Measurements from ENCODE around the gene STOX2. TPM values are rescaled to one million over a fixed set of nuclear protein-coding genes. Genes with fewer than 3 reads are reported as not detected.

STOX2 gene
- polyA plus RNA-seq, 1 donor from 2014 or later: 26.1 TPM

DNA sequence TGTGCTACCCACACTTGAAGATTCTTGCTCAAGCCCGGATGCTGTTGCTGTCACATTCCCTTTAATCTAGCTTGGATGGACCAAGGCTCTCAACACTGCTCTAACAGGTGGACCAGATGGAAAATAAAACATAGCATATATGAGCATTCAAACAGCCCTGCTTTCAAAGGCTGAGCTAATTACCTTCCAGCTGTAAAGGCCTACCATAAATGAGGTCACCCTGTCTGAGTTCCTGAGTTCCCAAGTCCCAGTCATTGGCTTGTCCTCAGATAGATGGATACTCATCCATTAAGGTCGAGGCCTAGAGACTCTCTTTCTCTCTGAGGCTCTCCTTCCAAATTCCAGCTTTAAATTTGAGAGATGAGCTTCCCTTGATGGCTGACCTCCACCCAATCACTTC, 147.5 kb downstream of the STOX2 start:
- no peaks in the 10 kb centered on the region for H3K9me3 ChIP-seq (ENCODE audit: low read length)
- H3K79me2 ChIP-seq (replicated peaks; ENCODE audit: insufficient read depth, low read length): no peaks in the 10 kb centered on the region
- no peaks in the 10 kb centered on the region for H4K20me1 ChIP-seq (ENCODE audit: insufficient read depth)
- no peaks in the 10 kb centered on the region for H3K27me3 ChIP-seq (ENCODE audit: insufficient read depth, low read depth, low read length)
- no peak overlapping the region for H3K9ac ChIP-seq (ENCODE audit: low read length)
- no peaks in the 10 kb centered on the region for H3F3A ChIP-seq (ENCODE audit: insufficient read depth, low read length, poor library complexity, severe bottlenecking)
- H3K27ac ChIP-seq (ENCODE audit: low read length): no peak overlapping the region
- H3K4me3 ChIP-seq (ENCODE audit: low read length): no peak overlapping the region
- H2AFZ ChIP-seq (ENCODE audit: low read depth, low read length): no peak overlapping the region
- H3K9me2 ChIP-seq (ENCODE audit: insufficient read depth, low read length): no peaks in the 10 kb centered on the region
- H3K4me2 ChIP-seq (ENCODE audit: low read length): no peak overlapping the region
- no peak for TF ChIP-seq RAD21 (conservative IDR thresholded peaks at IDR 0.05)
- no peaks in the 10 kb centered on the region for H3K36me3 ChIP-seq (ENCODE audit: insufficient read depth, low read length)

DNA sequence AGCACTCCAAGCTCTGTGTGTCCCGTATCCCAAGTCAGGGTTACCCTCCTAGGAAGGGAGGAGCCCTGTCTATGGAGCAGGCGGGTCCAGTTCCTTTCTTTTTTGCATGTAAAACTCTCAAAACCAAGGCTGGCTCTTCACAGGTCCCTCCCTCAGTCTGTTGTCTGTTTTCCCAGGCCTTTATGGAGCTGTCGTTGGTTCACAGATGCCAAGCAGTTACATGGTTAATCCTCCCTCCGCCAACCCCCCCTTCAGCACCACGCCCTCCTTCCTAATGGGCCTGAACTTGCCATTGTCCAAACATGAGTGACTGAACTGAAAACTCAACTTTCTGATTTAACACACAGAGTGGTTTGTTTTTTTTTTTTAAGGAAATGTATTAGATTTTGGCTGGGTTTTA, 148.3 kb downstream of the STOX2 start:
- H3K36me3 ChIP-seq (ENCODE audit: insufficient read depth, low read length): no peaks in the 10 kb centered on the region
- no peak overlapping the region for H3K27ac ChIP-seq (ENCODE audit: low read length)
- H3K9me2 ChIP-seq (ENCODE audit: insufficient read depth, low read length): no peaks in the 10 kb centered on the region
- TF ChIP-seq MXI1 (conservative IDR thresholded peaks at IDR 0.05; ENCODE audit: poor library complexity, severe bottlenecking): no peak
- TF ChIP-seq POLR2AphosphoS5 (IDR thresholded peaks at IDR 0.05): no peak
- no peak for TF ChIP-seq TAF1 (IDR thresholded peaks at IDR 0.05; ENCODE audit: low read depth)
- no peak for TF ChIP-seq RAD21 (conservative IDR thresholded peaks at IDR 0.05)
- TF ChIP-seq SMC3 (conservative IDR thresholded peaks at IDR 0.05; ENCODE audit: poor library complexity): no peak
- TF ChIP-seq, protein P1, sequence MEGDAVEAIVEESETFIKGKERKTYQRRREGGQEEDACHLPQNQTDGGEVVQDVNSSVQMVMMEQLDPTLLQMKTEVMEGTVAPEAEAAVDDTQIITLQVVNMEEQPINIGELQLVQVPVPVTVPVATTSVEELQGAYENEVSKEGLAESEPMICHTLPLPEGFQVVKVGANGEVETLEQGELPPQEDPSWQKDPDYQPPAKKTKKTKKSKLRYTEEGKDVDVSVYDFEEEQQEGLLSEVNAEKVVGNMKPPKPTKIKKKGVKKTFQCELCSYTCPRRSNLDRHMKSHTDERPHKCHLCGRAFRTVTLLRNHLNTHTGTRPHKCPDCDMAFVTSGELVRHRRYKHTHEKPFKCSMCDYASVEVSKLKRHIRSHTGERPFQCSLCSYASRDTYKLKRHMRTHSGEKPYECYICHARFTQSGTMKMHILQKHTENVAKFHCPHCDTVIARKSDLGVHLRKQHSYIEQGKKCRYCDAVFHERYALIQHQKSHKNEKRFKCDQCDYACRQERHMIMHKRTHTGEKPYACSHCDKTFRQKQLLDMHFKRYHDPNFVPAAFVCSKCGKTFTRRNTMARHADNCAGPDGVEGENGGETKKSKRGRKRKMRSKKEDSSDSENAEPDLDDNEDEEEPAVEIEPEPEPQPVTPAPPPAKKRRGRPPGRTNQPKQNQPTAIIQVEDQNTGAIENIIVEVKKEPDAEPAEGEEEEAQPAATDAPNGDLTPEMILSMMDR (IDR thresholded peaks at IDR 0.05; ENCODE audit: poor library complexity, severe bottlenecking): no peak
- no peak for TF ChIP-seq EP300 (conservative IDR thresholded peaks at IDR 0.05; ENCODE audit: poor library complexity, severe bottlenecking)
- no peak for TF ChIP-seq EZH2 (IDR thresholded peaks at IDR 0.05; ENCODE audit: borderline replicate concordance, insufficient read depth, low read length, poor library complexity, severe bottlenecking)
- TF ChIP-seq, protein P2, sequence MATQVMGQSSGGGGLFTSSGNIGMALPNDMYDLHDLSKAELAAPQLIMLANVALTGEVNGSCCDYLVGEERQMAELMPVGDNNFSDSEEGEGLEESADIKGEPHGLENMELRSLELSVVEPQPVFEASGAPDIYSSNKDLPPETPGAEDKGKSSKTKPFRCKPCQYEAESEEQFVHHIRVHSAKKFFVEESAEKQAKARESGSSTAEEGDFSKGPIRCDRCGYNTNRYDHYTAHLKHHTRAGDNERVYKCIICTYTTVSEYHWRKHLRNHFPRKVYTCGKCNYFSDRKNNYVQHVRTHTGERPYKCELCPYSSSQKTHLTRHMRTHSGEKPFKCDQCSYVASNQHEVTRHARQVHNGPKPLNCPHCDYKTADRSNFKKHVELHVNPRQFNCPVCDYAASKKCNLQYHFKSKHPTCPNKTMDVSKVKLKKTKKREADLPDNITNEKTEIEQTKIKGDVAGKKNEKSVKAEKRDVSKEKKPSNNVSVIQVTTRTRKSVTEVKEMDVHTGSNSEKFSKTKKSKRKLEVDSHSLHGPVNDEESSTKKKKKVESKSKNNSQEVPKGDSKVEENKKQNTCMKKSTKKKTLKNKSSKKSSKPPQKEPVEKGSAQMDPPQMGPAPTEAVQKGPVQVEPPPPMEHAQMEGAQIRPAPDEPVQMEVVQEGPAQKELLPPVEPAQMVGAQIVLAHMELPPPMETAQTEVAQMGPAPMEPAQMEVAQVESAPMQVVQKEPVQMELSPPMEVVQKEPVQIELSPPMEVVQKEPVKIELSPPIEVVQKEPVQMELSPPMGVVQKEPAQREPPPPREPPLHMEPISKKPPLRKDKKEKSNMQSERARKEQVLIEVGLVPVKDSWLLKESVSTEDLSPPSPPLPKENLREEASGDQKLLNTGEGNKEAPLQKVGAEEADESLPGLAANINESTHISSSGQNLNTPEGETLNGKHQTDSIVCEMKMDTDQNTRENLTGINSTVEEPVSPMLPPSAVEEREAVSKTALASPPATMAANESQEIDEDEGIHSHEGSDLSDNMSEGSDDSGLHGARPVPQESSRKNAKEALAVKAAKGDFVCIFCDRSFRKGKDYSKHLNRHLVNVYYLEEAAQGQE (IDR thresholded peaks at IDR 0.05; ENCODE audit: borderline replicate concordance): no peak
- H3K27me3 ChIP-seq (ENCODE audit: insufficient read depth, low read depth, low read length): no peaks in the 10 kb centered on the region
- no peak overlapping the region for H2AFZ ChIP-seq (ENCODE audit: low read depth, low read length)
- no peaks in the 10 kb centered on the region for H3K79me2 ChIP-seq (replicated peaks; ENCODE audit: insufficient read depth, low read length)
- no peak overlapping the region for H3K4me2 ChIP-seq (ENCODE audit: low read length)
- no peaks in the 10 kb centered on the region for H3K9me3 ChIP-seq (ENCODE audit: low read length)
- H3K9ac ChIP-seq (ENCODE audit: low read length): no peak overlapping the region
- no peak overlapping the region for H3K4me3 ChIP-seq (ENCODE audit: low read length)
- no peaks in the 10 kb centered on the region for H4K20me1 ChIP-seq (ENCODE audit: insufficient read depth)
- H3F3A ChIP-seq (ENCODE audit: insufficient read depth, low read length, poor library complexity, severe bottlenecking): no peaks in the 10 kb centered on the region

DNA sequence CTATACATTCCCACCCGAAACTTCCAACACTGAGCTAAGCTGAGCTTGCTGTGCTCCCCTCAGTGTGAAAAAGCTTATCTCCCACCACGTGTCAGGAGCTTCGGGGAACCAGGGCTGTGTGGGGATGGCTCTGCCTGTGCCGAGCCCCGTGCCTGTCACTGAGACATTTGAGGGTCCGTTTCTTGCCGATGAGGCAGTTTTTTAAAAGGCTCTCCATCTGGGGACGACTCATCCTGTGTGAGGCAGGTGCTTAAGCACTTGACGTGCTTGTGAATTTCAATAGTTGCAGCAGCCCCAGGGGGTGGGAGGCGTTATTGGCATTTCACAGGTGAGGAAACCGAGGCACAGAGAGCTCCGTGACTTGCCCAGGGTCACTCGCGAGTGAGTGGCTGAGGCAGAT, 151.8 kb downstream of the STOX2 start:
- no peaks in the 10 kb centered on the region for H3K9me2 ChIP-seq (ENCODE audit: insufficient read depth, low read length)
- no peaks in the 10 kb centered on the region for H3F3A ChIP-seq (ENCODE audit: insufficient read depth, low read length, poor library complexity, severe bottlenecking)
- TF ChIP-seq TAF1 (IDR thresholded peaks at IDR 0.05; ENCODE audit: low read depth): no peak
- TF ChIP-seq, protein P1 (IDR thresholded peaks at IDR 0.05; ENCODE audit: poor library complexity, severe bottlenecking): no peak
- TF ChIP-seq, protein P2 (IDR thresholded peaks at IDR 0.05; ENCODE audit: borderline replicate concordance): no peak
- no peak for TF ChIP-seq SMC3 (conservative IDR thresholded peaks at IDR 0.05; ENCODE audit: poor library complexity)
- TF ChIP-seq POLR2AphosphoS5 (IDR thresholded peaks at IDR 0.05): no peak
- TF ChIP-seq RAD21 (conservative IDR thresholded peaks at IDR 0.05): no peak
- TF ChIP-seq EP300 (conservative IDR thresholded peaks at IDR 0.05; ENCODE audit: poor library complexity, severe bottlenecking): no peak
- TF ChIP-seq MXI1 (conservative IDR thresholded peaks at IDR 0.05; ENCODE audit: poor library complexity, severe bottlenecking): no peak
- TF ChIP-seq EZH2 (IDR thresholded peaks at IDR 0.05; ENCODE audit: borderline replicate concordance, insufficient read depth, low read length, poor library complexity, severe bottlenecking): no peak
- H4K20me1 ChIP-seq (ENCODE audit: insufficient read depth): no peaks in the 10 kb centered on the region
- no peak overlapping the region for H3K9ac ChIP-seq (ENCODE audit: low read length)
- no peaks in the 10 kb centered on the region for H3K36me3 ChIP-seq (ENCODE audit: insufficient read depth, low read length)
- H3K27ac ChIP-seq (ENCODE audit: low read length): no peak overlapping the region
- no peak overlapping the region for H3K4me2 ChIP-seq (ENCODE audit: low read length)
- H3K79me2 ChIP-seq (replicated peaks; ENCODE audit: insufficient read depth, low read length): no peaks in the 10 kb centered on the region
- H3K27me3 ChIP-seq (ENCODE audit: insufficient read depth, low read depth, low read length): no peaks in the 10 kb centered on the region
- no peak overlapping the region for H2AFZ ChIP-seq (ENCODE audit: low read depth, low read length)
- H3K9me3 ChIP-seq (ENCODE audit: low read length): no peaks in the 10 kb centered on the region
- no peak overlapping the region for H3K4me3 ChIP-seq (ENCODE audit: low read length)

Measured in neural cell (in vitro differentiated cells).